Measurements from ENCODE around the gene EVI5. TPM values are rescaled to one million over a fixed set of nuclear protein-coding genes. Genes with fewer than 3 reads are reported as not detected.
A peak's percentile ranks its signal among the peaks of the same experiment; 100 is the strongest.

Gene EVI5
- total and polyA plus RNA-seq, 10 of the 15 experiments (the other 5 are each of a cell fraction or from before 2014, with no cell fraction given), result 0.27 to 6.8 (median 1.7) TPM

DNA sequence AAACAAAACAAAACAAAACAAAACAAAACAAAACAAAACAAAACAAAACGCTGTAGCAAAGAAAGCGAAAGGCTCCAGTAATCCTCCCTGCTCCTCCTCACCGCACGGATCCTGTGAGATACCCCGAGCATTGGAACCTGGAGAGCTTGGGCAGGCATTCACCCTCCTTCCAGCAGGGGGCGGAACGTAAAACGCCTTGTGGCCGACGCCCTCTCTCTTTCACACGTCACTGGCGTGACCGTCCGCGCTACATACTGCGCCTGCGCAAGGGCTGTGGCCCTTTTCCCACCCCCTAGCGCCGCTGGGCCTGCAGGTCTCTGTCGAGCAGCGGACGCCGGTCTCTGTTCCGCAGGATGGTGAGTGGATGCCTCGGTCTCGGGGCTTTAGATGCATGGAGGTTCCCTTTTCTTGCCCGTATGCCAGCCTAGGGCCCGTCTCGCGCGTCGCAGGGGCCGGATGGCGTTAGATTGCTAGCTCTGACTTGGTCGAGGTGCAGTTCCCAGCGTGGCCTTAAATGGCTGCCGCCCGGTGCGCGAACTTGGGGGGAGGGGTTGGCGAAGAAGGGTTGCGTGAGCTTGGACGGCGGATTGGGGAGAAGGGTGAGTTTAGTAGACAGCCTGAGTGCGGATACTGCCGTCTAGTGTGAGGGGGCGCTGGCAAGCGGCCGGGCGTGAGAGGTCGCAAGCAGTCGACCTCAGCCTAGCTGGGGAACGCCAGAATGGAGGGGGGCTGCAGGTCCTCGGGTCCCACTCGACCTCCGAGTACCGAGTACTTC lies 47.0 kb upstream of the EVI5 start, which contains the start of gene RPL5 (continued):
- TF ChIP-seq MYB (IDR thresholded peaks at IDR 0.05; ENCODE audit: borderline replicate concordance, low read depth, low read length), result peak; percentile 3; the same call in 1 of the 2 replicates
- peak; percentile 80 for TF ChIP-seq ZSCAN29 (IDR thresholded peaks at IDR 0.05)
- TF ChIP-seq LARP7 (IDR thresholded peaks at IDR 0.05), result peak; percentile 99
- TF ChIP-seq BHLHE40 (IDR thresholded peaks at IDR 0.05; ENCODE audit: borderline replicate concordance in 1 of 2, low read depth in 2 of 2, low read length in 1 of 2), result peak in 1 of 2 experiments; percentile 80
- peak; percentile 80; the same call in 1 of the 2 replicates for TF ChIP-seq PAX5 (IDR thresholded peaks at IDR 0.05; ENCODE audit: borderline replicate concordance, low read depth, low read length)
- no peak for TF ChIP-seq JUNB (IDR thresholded peaks at IDR 0.05)
- TF ChIP-seq NR2C1 (IDR thresholded peaks at IDR 0.05), result peak; percentile 7; the same call in 1 of the 2 replicates
- peak; percentile 67 for TF ChIP-seq E2F8 (IDR thresholded peaks at IDR 0.05; ENCODE audit: low read depth, partially characterized antibody)
- TF ChIP-seq, protein P1, sequence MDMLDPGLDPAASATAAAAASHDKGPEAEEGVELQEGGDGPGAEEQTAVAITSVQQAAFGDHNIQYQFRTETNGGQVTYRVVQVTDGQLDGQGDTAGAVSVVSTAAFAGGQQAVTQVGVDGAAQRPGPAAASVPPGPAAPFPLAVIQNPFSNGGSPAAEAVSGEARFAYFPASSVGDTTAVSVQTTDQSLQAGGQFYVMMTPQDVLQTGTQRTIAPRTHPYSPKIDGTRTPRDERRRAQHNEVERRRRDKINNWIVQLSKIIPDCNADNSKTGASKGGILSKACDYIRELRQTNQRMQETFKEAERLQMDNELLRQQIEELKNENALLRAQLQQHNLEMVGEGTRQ (IDR thresholded peaks at IDR 0.05; ENCODE audit: borderline replicate concordance, low read depth, low read length), result no peak
- no peak for TF ChIP-seq NFYB (IDR thresholded peaks at IDR 0.05; ENCODE audit: insufficient read depth, low read depth, low read length)
- peak; percentile 87; the same call in 1 of the 2 replicates for TF ChIP-seq DPF2 (IDR thresholded peaks at IDR 0.05)
- peak; percentile 93 for TF ChIP-seq HDAC6 (IDR thresholded peaks at IDR 0.05; ENCODE audit: unreplicated experiment)
- TF ChIP-seq SRF (IDR thresholded peaks at IDR 0.05; ENCODE audit: low read depth in 2 of 2, low read length in 2 of 2), result peak; percentile 51 to 71; a peak in 2 of 4 replicates
- TF ChIP-seq STAT1 (conservative IDR thresholded peaks at IDR 0.05), result peak; percentile 94; the same call in 1 of the 2 replicates
- no peak for TF ChIP-seq EZH2 (IDR thresholded peaks at IDR 0.05; ENCODE audit: borderline replicate concordance, control insufficient read depth, low read depth, low read length)
- TF ChIP-seq BACH1 (IDR thresholded peaks at IDR 0.05; ENCODE audit: borderline replicate concordance), result peak; percentile 95
- TF ChIP-seq SUPT20H (IDR thresholded peaks at IDR 0.05; ENCODE audit: borderline replicate concordance, control insufficient read depth, low read depth, low read length), result no peak
- peak; percentile 95 to 99 (median 99); a peak in 5 of 6 replicates for TF ChIP-seq CTCF (IDR thresholded peaks at IDR 0.05 in 2 of 3, conservative IDR thresholded peaks at IDR 0.05 in 1 of 3; ENCODE audit: control insufficient read depth in 2 of 3, extremely low read depth in 1 of 3, insufficient read depth in 1 of 3, low read depth in 3 of 3, low read length in 3 of 3)
- peak; percentile 100 for TF ChIP-seq POLR2A (IDR thresholded peaks at IDR 0.05; ENCODE audit: low read depth, low read length)
- TF ChIP-seq WRNIP1 (IDR thresholded peaks at IDR 0.05; ENCODE audit: borderline replicate concordance, low read depth, low read length), result peak; percentile 67; the same call in 1 of the 2 replicates
- TF ChIP-seq NR2C2 (IDR thresholded peaks at IDR 0.05; ENCODE audit: borderline replicate concordance, control insufficient read depth, insufficient read length, low read depth), result no peak
- TF ChIP-seq RAD51 (IDR thresholded peaks at IDR 0.05), result 0 out of 2 replicates have a peak, but pooled peaks have one; percentile 5
- peak; percentile 70 for TF ChIP-seq SP1 (IDR thresholded peaks at IDR 0.05; ENCODE audit: low read depth, low read length)
- no peak for TF ChIP-seq YBX1 (IDR thresholded peaks at IDR 0.05)
- no peak for TF ChIP-seq FOXK2 (IDR thresholded peaks at IDR 0.05)
- TF ChIP-seq GABPA (IDR thresholded peaks at IDR 0.05; ENCODE audit: low read depth), result no peak
